PFSK-1 (cell line): ENCODE measurements around the gene FBXO42.

Experiments
- FOXP2 ChIP-seq: optimal IDR thresholded peaks from 2 replicates; pipeline ENCODE3; 2011; ENCODE audit warnings: borderline replicate concordance, control low read depth, inconsistent platforms; ENCODE audit not compliant: insufficient read depth; ENCODE audit errors: extremely low read length, extremely low read depth
- POLR2AphosphoS5 ChIP-seq: IDR thresholded peaks from 2 replicates; pipeline ENCODE4 v1.6.1; 2012; ENCODE audit warnings: low read depth, mild to moderate bottlenecking, control low read depth, low read length, moderate library complexity
- SIN3A ChIP-seq: IDR thresholded peaks from 2 replicates; pipeline ENCODE4 v1.6.1; 2012; ENCODE audit warnings: mild to moderate bottlenecking, low read length, moderate library complexity, borderline replicate concordance; ENCODE audit not compliant: insufficient read depth
- TAF1 ChIP-seq: IDR thresholded peaks from 2 replicates; pipeline ENCODE4 v1.6.1; 2012; ENCODE audit warnings: low read length, control low read depth, borderline replicate concordance; ENCODE audit not compliant: insufficient read depth
- TF ChIP-seq, protein P1 (sequence below), 2 experiments: IDR thresholded peaks; 2 replicates each; pipeline versions ENCODE4 v1.6.1 to v1.8.0; 2011 to 2012; ENCODE audit warnings: low read depth in 2 of 2, low read length in 2 of 2, control low read depth in 1 of 2, inconsistent platforms in 1 of 2, mild to moderate bottlenecking in 1 of 2, moderate library complexity in 1 of 2; ENCODE audit not compliant: insufficient read depth in 1 of 2

FBXO42 gene

DNA sequence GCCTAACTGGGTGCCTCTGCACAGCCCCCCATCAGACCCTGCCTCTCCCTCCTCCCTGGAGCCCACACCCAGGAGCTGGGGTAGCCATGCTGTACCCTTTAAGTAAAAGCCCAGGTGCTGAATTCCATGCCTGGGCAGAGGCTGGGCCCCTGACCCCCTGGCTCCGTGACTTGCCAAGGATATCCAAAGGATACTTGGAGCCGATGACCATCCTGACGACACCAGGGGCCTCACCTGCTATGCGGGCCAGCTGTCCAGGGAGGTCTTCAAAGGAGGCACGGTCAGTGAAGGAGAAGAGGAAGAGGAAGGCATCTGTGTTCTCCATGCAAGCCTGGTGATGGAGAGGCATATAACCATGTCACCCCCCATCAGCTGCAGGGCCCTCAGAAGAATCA is 120.0 kb downstream of the FBXO42 start:
- TF ChIP-seq, protein P1, sequence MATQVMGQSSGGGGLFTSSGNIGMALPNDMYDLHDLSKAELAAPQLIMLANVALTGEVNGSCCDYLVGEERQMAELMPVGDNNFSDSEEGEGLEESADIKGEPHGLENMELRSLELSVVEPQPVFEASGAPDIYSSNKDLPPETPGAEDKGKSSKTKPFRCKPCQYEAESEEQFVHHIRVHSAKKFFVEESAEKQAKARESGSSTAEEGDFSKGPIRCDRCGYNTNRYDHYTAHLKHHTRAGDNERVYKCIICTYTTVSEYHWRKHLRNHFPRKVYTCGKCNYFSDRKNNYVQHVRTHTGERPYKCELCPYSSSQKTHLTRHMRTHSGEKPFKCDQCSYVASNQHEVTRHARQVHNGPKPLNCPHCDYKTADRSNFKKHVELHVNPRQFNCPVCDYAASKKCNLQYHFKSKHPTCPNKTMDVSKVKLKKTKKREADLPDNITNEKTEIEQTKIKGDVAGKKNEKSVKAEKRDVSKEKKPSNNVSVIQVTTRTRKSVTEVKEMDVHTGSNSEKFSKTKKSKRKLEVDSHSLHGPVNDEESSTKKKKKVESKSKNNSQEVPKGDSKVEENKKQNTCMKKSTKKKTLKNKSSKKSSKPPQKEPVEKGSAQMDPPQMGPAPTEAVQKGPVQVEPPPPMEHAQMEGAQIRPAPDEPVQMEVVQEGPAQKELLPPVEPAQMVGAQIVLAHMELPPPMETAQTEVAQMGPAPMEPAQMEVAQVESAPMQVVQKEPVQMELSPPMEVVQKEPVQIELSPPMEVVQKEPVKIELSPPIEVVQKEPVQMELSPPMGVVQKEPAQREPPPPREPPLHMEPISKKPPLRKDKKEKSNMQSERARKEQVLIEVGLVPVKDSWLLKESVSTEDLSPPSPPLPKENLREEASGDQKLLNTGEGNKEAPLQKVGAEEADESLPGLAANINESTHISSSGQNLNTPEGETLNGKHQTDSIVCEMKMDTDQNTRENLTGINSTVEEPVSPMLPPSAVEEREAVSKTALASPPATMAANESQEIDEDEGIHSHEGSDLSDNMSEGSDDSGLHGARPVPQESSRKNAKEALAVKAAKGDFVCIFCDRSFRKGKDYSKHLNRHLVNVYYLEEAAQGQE (IDR thresholded peaks at IDR 0.05; ENCODE audit: insufficient read depth in 1 of 2, low read depth in 2 of 2, low read length in 2 of 2), result no peak
- TF ChIP-seq SIN3A (no peak), FOXP2 (no peak), POLR2AphosphoS5 (no peak)

DNA sequence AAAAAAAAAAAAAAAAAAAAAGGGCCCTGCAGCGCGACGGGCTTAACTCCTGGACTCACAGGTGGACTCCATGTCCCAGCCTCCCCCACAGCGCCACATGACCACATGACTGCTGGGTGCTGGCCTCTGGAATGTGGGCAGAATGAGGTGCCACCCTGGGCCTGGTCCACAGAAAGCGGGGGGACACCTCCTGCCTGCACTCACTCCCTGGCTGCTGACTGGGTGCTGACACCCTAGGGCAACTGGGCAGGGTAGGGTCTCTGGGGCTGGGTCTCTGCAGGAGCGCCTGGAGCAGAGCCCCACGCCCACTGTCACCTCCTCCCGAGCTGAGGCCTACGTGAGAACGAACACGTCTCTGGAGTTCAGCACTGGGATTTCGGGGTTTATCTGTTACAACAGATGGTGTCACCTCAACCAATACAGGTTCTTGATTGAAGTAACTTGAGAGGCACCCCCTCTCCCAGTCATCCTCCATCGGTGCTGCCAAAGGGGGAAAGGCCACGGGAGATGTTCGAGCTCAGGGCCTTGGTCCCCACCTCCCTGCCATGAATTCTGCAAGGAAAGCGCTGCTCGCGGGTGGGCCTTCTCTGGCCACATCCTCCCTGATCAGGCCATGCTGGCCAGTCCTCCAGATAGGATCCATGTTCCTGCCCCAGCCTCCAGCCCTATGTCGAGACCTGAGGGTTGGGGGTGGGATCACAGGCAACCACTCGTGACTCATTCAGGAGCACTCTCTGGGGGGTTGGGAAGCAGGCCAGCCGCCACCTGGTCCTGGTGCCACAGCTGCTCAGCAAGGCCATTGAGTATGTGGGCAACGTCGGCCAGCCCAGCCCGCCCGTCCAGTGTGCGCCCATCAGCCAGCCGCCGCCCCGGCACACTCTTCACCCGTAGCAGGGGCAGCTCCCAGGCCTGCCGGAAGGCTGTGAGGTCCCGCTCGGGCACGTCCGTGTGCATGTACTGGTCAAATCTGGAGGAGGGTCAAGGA is 120.7 kb downstream of the FBXO42 start:
- TF ChIP-seq FOXP2 (no peak), POLR2AphosphoS5 (no peak), SIN3A (no peak), TAF1 (no peak)
- TF ChIP-seq, protein P1 (IDR thresholded peaks at IDR 0.05; ENCODE audit: insufficient read depth in 1 of 2, low read depth in 2 of 2, low read length in 2 of 2), result no peak

DNA sequence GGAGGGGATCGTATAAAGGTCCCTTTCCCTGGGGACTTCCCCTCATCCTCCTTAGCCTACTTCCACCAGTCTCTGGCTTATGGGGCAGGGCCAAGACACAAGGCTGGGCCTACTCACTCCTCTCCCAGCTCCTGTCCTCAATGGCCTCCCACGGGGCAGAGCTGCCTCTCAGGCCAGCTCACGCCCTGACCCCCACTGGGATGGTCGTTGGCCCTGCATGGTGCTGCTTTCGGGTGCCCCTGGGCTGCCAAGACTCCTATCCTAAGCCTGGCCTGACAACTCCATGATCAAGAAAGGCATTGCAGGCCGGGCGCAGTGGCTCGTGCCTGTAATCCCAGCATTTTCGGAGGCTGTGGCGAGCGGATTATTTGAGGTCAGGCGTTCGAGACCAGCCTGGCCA is 121.5 kb downstream of the FBXO42 start:
- TF ChIP-seq FOXP2, result no peak
- no peak for TF ChIP-seq SIN3A

DNA sequence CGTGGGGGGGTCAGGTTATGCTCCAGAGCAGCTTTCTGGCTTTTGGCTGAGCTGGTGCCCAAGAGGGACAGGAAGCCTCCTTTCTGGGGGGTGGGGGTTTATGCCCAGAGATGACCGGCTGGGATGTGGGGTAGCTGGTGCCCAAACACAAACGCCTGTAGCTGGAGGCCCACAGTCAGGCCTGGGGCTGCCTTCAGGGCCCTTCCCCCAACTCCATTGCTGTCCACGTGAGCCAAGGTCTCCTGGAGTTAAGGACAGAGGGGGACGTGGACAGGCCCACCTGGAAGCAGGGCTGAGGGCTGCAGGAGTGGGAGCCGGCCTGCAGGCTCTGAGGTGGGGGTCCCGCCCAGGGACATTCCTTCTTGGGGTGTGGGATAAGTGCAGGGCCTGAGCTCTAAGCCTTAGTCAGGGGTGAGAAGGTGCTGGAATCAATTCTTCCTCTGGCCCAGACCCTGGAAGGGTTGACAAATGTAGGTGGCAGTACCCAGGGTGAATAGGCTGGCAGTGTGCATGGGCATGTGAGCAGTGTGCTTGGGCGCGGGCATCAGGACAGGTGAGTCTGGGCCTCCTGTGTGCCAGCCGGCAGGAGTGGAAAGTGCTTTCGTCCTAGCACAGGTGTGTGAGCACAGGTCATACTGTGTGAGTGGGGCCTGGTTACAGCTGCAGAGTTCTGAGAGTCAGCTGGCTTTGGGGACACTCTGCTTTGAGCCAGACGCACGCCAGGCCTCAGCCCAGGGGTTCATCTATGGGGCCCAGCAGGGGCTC is 122.1 kb downstream of the FBXO42 start:
- no peak for TF ChIP-seq TAF1
- TF ChIP-seq, protein P1 (IDR thresholded peaks at IDR 0.05; ENCODE audit: insufficient read depth in 1 of 2, low read depth in 2 of 2, low read length in 2 of 2), result no peak
- no peak for TF ChIP-seq POLR2AphosphoS5
- no peak for TF ChIP-seq FOXP2
- no peak for TF ChIP-seq SIN3A

DNA sequence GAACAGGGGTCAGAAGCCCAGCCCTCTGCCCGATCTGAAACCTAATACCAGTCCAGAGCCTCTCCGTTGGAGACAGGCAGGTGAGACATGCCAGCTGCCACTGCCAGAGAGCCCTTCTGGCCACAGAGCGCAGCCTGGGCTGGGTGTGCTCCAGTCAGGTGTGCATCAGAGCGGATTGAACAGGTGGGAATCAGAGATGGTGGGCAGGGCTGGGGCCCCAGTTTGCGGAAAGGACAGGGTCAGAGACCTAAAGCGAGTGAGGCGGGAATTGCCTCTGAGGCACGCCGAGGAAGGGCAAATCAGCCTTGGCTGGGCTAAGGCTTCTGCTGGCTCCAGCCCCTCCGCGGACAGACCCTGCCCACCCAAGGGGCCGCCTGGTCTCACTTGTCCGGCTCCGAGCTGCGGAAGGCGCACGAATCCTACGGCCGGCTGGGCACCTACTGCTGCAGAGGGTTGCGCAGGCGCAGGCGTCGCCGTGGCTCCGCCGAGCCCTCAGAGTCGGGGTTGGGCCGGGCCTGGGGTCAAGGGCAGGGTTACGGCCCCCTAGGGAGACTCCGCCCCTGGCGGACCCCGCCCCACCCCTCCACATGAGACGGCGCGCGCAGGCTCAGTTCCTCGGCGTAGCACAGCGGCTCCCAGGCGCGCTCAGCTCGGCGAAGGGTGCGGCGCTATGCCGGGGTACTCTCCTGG is 125.6 kb downstream of the FBXO42 start:
- TF ChIP-seq TAF1 (no peak), POLR2AphosphoS5 (no peak), SIN3A (no peak), FOXP2 (no peak)
- TF ChIP-seq, protein P1 (IDR thresholded peaks at IDR 0.05; ENCODE audit: insufficient read depth in 1 of 2, low read depth in 2 of 2, low read length in 2 of 2), result no peak
